T-helper 1 cell treated with Interleukin-12 subunit alpha and Interleukin-12 subunit beta and Interleukin-4 antibody, amounts not matched to agents 30 ng/mL and 1 ng/mL, for 36 hours (primary cell): ENCODE data around the gene FGD6. TPM values are rescaled to one million over a fixed set of nuclear protein-coding genes. Genes with fewer than 3 reads are reported as not detected.
"Not testable (repeated sequence)": the region's sequence is repeated elsewhere in the genome, so short reads cannot be mapped to it uniquely, and the experiment has no call there.

Experiments
- intact Hi-C: fragments of 100-400 bp; cut with micrococcal nuclease; formaldehyde crosslinking; loops from one replicate; pipeline ENCODE4 v1.15.1; 2024
- total RNA-seq: library from RNA; stranded (reverse); gene quantifications from 2 replicates; pipeline ENCODE4 v1.2.3, GENCODE V29; 2022

Gene FGD6
- total RNA-seq, 1 donor from 2014 or later = 1.0 TPM

DNA sequence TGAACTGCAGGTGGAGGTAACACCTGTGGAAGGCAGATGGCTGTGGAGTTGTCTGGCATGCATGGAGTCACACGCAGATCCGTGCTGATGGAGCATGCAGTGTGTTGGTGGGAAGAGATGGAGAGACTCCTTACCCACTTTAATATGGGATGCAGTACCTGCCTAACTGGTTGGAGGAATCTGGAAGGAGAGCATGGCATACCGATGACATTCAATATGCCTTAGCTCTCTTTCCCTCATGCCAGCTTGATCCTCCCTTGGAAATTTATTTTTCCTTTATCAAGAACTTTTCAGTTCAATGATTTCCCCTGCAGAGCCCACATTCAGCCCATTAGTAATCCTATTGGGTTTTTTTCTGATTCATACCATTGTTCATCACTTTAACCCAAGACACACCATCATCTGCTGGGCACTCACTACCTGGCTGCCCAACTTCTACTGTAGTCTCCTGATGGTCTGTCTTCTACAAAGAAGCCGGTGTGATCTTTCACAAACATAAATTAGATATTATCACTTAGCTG is 117.9 kb downstream of the FGD6 start:
- intact Hi-C loops = no loop called here

DNA sequence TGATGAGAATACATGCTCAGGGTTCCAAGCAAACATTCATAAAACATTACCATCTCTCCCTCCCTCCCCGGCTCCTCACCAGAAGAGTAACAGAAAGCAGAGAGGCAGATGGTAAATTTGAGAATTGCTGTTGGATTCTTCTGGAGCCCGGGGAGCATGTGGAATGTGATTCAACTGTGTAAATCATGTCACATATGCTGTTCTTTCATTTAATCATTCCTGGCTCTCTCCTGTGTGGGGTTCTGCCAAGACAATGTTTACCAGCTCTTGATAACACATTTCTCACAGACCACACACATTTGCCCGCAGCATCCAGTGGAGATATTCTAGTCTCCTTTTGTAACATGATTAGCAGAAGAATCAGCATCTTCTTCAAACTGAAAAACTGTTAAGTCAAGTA is 120.4 kb downstream of the FGD6 start:
- intact Hi-C loops = no loop called here

DNA sequence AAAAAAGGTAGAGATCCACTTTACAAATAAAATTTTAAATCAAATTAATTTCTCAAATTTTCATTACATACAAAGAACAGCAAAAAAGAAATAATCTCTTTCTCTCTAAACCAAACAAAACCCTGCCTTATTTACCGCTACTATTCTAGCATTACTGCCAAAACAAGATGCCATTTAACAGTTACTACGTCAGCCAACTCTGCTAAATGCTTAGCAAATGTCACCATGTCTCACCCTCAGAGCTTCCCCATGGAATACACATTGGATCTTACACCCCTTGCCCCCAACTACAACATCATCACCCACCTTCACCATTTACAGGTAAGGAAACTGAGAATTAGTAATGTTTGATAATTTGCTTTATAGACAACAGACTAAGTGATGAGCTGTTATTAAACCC is 120.9 kb downstream of the FGD6 start:
- intact Hi-C loops = no loop called here

- intact Hi-C loops = not testable (repeated sequence)
These were observed 121.4 kb downstream of the FGD6 start for GRCh38 chr12:95095866-95096265.

DNA sequence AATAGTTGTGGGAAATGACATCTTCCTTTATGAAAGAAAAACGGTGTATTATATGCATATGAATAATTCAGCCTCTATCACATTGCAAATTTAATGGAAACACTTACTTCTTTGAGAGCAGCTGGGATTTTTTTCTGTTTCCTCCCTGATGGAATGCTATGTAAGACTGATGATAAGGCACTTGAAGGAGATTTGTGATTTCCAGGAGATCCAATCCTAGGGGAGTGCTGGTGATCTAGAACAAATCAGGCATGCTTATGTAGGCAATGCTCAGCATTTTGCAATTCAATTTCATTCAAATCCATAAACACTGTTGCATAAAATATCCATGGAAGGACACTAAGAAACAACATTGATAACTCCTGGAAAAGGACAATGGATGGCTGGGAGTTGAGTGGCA is 127.8 kb downstream of the FGD6 start:
- intact Hi-C loops = no loop called here

DNA sequence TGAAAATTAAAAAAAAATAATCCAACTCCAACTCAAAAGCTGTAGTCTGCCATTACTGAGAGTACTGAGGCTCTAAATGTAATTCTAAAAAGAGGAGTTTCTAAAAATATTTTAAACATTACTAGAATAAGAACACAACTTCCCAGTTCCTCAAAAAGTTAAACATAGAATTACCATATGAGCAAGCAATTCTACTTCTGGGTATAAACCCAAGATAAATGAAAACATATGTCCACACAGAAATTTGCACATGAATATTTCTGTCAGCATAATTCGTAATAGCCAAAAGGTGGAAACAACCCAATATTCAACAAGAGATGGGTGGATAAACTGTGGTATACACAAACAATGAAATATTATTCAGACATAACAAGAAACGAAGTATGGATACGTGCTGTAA is 128.9 kb downstream of the FGD6 start:
- intact Hi-C loops = no loop called here

- intact Hi-C loops = no loop called here
These were observed 131.7 kb downstream of the FGD6 start for GRCh38 chr12:95085612-95086011.

DNA sequence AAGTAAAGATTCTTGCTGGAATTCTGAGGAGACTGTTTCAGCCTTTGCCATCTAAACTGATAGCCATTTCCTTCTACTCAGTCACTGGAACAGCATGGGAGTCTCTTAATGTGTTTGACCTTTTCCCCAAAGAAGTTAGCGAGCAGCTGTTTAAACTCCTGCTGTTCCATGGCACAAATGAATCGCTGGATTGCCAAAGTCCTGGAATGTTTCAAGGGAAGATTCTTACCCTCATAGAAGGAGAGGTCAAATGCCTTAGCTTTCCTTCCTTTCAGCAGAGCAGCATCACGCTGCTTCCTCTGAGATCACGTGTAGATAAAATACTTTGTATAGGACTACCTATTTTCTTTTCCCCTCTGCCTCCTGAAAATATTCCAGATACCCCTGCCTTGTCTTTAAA is 133.3 kb downstream of the FGD6 start:
- intact Hi-C loops = no loop called here

GRCh38 chr12:95083471-95083870 is 133.8 kb downstream of the FGD6 start:
- intact Hi-C loops = no loop called here

GRCh38 chr12:95077341-95077740 is 139.9 kb downstream of the FGD6 start:
- intact Hi-C loops = loop anchor here (10.0 kb wide), 1 partner anchor 933 kb away; the partner anchor contains the start of gene PLXNC1

GRCh38 chr12:95074766-95075165 is 142.5 kb downstream of the FGD6 start:
- intact Hi-C loops = loop anchor here (5.0 to 10.0 kb wide), 6 partner anchors 132 to 1697 kb away; partner anchors contain the start of genes AMDHD1, CCDC38, NUDT4 and PLXNC1

DNA sequence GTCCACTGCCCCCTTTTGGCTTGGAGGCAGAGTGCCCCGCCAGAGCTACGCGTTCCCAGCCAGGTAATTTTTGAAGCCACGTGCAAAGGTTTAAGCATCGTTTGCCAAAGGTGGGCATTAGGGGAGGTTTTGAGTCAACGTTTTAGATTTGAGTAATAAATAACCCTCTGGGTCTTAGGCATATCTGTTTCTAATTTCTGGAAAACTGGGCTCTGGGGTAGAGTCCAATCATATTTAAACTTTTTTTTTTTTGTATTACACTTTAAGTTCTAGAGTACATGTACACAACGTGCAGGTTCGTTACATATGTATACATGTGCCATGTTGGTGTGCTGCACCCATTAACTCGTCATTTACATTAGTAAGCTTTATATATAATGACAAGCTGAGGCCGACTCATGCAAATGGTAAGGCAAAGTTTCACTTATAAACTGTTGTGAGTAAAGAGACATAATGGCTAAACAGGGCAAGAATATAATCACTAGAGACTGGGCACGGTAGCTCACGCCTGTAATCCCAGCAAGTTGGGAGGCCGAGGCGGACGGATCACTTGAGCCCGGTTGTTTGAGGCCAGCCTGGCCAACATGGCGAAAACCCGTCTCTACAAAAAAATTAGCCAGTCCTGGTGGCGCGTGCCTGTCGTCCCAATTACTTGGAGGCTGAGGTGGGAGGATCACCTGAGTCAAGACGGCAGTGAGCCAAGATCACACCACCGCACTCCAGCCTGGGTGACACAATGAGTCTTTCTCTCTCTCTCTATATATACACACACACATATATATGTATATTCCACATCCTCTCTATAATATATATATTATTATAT is 143.4 kb downstream of the FGD6 start:
- intact Hi-C loops = loop anchor here (1.0 to 10.0 kb wide), 19 partner anchors 29 to 1697 kb away; partner anchors contain the start of genes AMDHD1, CCDC38, CEP83 and CRADD

DNA sequence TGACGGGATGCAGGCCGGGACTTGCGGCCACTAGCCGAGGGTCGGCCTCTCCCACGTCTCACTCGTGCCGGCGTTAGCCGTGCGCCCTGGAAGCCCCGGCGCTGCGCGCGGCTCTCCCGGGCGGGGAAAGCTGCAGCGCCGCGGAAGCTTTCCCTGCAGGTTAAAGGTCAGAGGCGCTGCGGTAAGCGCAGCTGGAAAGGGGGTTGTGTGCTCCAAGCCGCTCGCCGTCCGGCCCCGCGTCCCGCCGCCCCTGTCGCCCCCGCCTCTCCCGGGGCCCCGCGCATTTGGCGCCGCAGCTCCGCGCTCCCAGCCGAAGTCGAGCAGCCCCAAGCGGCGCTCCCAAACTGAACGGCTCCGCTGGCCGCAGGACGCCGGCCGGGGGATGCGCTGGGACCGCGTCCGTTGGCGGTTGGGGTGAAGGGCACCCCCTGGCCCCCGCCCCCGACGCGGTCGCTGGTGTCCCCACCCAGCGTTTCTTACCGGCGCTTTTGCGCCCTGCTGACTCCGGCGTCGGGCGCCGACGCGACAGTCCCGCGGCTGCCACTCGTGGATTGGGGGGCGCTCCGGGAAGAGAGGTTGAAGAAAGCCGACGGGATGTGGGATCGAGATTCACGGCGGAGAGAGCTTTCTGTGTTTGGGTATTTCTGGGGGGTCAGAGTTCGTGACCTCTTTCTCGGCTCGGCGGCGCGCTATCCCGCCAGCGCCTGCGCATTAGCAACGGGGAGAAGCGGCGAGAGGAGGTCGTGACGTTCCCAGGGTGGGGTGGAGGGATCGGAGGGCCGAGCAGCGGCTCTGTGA is 144.2 kb downstream of the FGD6 start, which contains the start of gene NR2C1:
NR2C1 (minus strand) TSS at position 719 of the 798 bp plus-strand sequence. CDS start 6,234 bp downstream, outside the sequence.
- intact Hi-C loops = loop anchor here (1.0 to 10.0 kb wide), 19 partner anchors 30 to 1696 kb away; partner anchors contain the start of genes AMDHD1, CCDC38, CEP83 and CRADD

DNA sequence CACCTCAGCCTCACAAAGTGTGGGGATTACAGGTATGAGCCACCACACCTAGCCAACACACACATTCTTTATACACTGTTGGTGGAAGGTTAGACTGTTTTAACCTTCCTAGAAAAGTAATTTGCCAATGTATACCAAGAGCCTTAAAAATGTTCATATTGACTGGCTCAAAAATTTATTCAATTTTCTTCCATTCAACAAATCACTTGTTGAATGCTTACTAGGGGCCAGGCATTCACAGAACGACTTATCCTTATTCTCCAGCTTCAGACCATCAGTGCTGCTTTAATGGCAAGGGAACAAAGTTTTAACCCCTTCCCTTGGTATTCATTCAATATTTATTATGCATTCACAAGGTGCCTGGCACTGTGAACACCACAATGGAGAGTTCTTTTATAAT is 146.9 kb downstream of the FGD6 start:
- intact Hi-C loops = loop anchor here (5.0 to 10.0 kb wide), 6 partner anchors 128 to 1693 kb away; partner anchors contain the start of genes AMDHD1, CCDC38, NUDT4 and PLXNC1

DNA sequence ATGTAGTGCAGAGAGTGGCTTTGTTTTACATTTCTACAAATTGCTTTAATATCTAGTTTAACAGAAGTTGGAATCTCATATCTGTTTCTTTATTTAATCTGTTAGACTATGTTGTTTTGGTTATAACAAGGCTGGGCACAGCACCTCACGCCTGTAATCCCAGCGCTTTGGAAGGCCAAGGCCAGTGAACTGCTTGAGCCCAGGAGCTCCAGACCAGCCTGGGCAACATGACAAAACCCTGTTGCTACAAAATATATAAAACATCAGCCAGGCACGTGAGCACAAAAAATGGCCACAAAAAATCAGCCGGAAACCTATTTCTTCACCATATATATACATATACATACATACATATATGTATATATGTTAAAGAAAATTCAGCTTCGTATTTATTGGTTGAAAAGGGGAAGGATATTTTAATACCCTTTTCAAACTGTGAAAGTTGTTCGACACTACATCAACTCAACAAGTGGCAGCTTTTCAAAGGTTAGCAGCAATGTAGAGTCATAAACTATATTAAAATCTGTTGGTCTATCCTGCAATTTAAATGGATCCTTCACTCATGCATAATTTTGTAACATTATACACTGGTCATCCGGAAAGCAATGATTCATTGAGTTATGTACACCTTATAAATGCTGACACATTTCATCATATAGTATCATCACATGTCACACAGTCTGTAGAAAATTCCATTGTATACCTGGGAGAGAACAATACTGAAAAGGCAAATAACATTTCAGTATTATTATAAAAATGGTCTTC is 151.0 kb downstream of the FGD6 start:
- intact Hi-C loops = no loop called here

DNA sequence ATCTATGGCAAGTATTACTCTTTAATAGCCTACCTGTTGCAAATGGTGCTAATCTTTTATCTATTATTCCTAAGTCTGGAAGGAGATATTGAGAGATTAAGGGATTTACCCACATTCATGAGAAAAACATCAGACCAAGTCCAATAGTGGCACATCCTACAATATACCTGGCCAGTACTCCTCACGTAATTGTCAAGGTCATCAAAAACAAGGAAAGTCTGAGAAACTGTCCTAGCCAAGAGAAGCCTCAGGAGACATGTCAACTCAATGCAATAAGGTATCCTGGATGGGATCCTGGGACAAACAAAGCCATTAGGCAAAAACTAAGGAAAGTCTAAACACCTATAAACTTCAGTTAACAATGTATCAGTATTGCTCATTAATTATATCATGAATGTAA is 156.3 kb downstream of the FGD6 start:
- intact Hi-C loops = no loop called here

DNA sequence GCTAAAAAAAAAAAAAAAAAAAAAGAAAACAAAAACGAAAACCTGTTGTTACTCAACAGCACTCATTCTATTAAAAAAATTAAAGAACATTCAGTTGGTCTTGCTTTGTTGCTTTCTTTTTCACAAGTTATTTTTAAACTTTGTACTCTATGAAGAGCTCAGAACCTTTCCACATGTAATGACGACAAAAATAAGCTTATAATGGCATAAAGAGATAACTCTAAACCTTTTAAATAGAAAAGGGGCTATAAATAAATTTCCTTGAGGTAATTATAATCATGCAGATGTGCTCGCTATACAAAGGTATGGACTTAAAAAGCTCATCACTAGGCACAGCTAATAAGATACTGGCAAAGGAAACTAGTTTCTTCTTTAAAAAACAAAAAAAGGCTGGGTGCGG is 157.3 kb downstream of the FGD6 start:
- intact Hi-C loops = no loop called here

DNA sequence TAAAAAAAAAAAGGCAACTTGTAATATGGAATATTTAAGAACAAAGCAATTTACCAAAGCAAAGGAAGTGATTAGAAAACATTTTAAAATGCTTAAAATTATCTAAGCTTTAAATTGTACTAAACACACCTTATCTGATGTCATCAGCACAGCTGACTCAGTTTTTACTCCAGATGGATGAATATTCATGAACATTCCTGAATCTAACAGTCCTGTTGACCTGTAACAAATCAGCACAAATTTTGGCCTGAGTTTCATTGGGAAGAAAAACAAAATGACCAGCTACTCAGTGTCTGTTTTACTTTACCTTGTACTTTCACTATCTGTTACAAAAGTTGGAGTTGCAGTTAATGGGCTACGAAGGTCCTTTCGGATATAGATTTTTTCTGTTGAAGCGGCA is 159.8 kb downstream of the FGD6 start:
- intact Hi-C loops = no loop called here

DNA sequence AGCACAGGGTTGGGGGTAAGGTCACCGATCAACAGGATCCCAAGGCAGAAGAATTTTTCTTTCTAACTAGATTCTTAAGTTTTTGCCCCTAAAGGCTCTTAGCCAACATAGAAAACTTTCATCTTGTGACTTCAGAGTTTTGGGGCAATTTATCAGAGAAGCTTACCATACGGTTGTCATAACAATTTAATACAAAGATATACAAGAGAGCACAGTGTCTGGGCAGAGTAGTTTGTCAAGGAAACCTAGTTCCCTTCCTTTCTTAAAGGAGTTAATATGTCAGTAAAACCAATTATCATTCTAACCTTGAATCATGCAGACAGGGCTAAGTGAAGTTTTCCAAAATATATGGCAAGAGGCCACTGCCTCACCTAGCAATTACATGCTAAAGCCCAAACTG is 162.2 kb downstream of the FGD6 start:
- intact Hi-C loops = no loop called here

DNA sequence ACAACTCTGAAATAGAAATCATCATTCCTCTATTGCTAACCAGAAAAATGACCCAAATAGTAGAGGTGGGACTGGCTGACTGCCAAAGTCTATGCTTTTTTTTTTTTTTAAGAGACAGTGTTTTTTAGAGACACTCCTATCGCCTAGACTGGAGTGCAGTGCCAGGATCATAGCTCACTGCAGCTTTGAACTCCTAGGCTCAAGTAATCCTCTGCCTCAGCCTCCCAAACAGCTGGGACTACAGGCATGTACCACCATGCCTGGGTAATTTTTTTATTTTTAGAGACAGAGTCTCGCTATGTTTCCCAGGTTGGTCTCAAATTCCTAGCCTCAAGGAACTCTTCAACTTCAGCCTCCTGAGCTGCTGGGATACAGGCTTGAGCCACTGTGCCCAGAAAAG is 163.1 kb downstream of the FGD6 start:
- intact Hi-C loops = no loop called here

DNA sequence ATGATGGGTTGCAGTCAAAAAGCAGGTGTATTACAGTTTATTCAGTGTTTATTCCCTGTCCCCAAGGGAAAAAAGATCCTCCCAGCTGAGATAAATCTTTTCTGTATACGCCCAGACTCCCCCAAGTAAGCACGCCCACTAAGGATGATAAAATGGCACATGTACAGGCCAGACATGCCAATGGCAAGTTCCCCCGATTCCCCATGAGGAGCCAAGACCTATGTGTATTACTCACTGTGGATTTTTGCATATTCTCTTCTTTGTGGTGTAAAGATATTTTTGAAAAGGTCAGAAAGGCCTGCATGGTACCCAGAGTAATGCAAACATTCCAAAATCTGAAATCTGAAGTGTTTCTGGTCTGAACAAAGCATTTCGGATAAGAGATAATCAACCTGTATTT is 166.0 kb downstream of the FGD6 start:
- intact Hi-C loops = no loop called here
